ENCODE results near the gene CCL20.

The CCL20 gene

GRCh38 chr2:227799202-227799601, 14.4 kb upstream of the CCL20 start:
- in situ Hi-C loops (cut with MboI; ENCODE audit: low sequenced_read_pairs), result no loop called here

- in situ Hi-C loops (cut with MboI; ENCODE audit: low sequenced_read_pairs), result no loop called here
Observed at GRCh38 chr2:227802882-227803281, 10.8 kb upstream of the CCL20 start.

GRCh38 chr2:227804975-227805374, 8.7 kb upstream of the CCL20 start:
- in situ Hi-C loops (cut with MboI; ENCODE audit: low sequenced_read_pairs), result no loop called here

GRCh38 chr2:227805578-227805977, 8.1 kb upstream of the CCL20 start:
- in situ Hi-C loops (cut with MboI; ENCODE audit: low sequenced_read_pairs), result no loop called here

GRCh38 chr2:227808936-227809335, 4.7 kb upstream of the CCL20 start:
- in situ Hi-C loops (cut with MboI; ENCODE audit: low sequenced_read_pairs), result no loop called here

- in situ Hi-C loops (cut with MboI; ENCODE audit: low sequenced_read_pairs), result no loop called here
Observed at GRCh38 chr2:227812001-227812400, 1.6 kb upstream of the CCL20 start.

- in situ Hi-C loops (cut with MboI; ENCODE audit: low sequenced_read_pairs), result no loop called here
Observed at GRCh38 chr2:227813229-227813561, 447 bp upstream of the CCL20 start.

GRCh38 chr2:227815066-227815465, 1.4 kb downstream of the CCL20 start:
- in situ Hi-C loops (cut with MboI; ENCODE audit: low sequenced_read_pairs), result no loop called here

GRCh38 chr2:227816507-227817294, 3.1 kb downstream of the CCL20 start:
- in situ Hi-C loops (cut with MboI; ENCODE audit: low sequenced_read_pairs), result no loop called here

GRCh38 chr2:227817336-227817735, 3.7 kb downstream of the CCL20 start:
- in situ Hi-C loops (cut with MboI; ENCODE audit: low sequenced_read_pairs), result no loop called here

- in situ Hi-C loops (cut with MboI; ENCODE audit: low sequenced_read_pairs), result no loop called here
Observed at GRCh38 chr2:227817850-227818674, 4.4 kb downstream of the CCL20 start.

GRCh38 chr2:227818675-227819397, 5.2 kb downstream of the CCL20 start:
- in situ Hi-C loops (cut with MboI; ENCODE audit: low sequenced_read_pairs), result no loop called here

- in situ Hi-C loops (cut with MboI; ENCODE audit: low sequenced_read_pairs), result no loop called here
Observed at GRCh38 chr2:227819398-227819697, 5.7 kb downstream of the CCL20 start.

GRCh38 chr2:227821043-227821942, 7.7 kb downstream of the CCL20 start:
- in situ Hi-C loops (cut with MboI; ENCODE audit: low sequenced_read_pairs), result no loop called here

GRCh38 chr2:227822416-227823003, 8.9 kb downstream of the CCL20 start:
- in situ Hi-C loops (cut with MboI; ENCODE audit: low sequenced_read_pairs), result no loop called here

- in situ Hi-C loops (cut with MboI; ENCODE audit: low sequenced_read_pairs), result no loop called here
Observed at GRCh38 chr2:227823922-227824321, 10.3 kb downstream of the CCL20 start.

GRCh38 chr2:227824711-227825110, 11.1 kb downstream of the CCL20 start:
- in situ Hi-C loops (cut with MboI; ENCODE audit: low sequenced_read_pairs), result no loop called here

GRCh38 chr2:227826019-227826521, 12.4 kb downstream of the CCL20 start:
- in situ Hi-C loops (cut with MboI; ENCODE audit: low sequenced_read_pairs), result no loop called here

- in situ Hi-C loops (cut with MboI; ENCODE audit: low sequenced_read_pairs), result no loop called here
Observed at GRCh38 chr2:227826563-227826962, 12.9 kb downstream of the CCL20 start.

GRCh38 chr2:227827143-227827542, 13.5 kb downstream of the CCL20 start:
- in situ Hi-C loops (cut with MboI; ENCODE audit: low sequenced_read_pairs), result no loop called here
